ENCODE results near the gene MSRB1. TPM values are rescaled to one million over a fixed set of nuclear protein-coding genes. Genes with fewer than 3 reads are reported as not detected.

Gene MSRB1
- total and polyA plus RNA-seq, 2 donors (not counting 1 experiment from before 2014, with no cell fraction given): 8.5 to 17.5 TPM

- peaks cover 18% of the 10 kb centered on the region for H3K4me1 Mint-ChIP-seq
- H3K4me3 Mint-ChIP-seq: no peak overlapping the region
- Histone ChIP-seq H3K27ac (ENCODE audit: low read length in 2 of 2) (no peak overlapping the region), H3K9ac (ENCODE audit: low read length) (no peak overlapping the region), H3K4me2 (replicated peaks; ENCODE audit: low read depth, low read length, poor library complexity, severe bottlenecking) (no peak overlapping the region), H3K4me3 (ENCODE audit: control extremely low read depth in 1 of 5, extremely low read depth in 1 of 5, insufficient read depth in 1 of 5, low read depth in 2 of 5, low read length in 4 of 5) (no peak overlapping the region), H4K20me1 (ENCODE audit: control insufficient read depth, insufficient read depth, low read length, poor library complexity, severe bottlenecking) (peaks cover 20% of the 10 kb centered on the region), H3K27me3 (replicated peaks in 1 of 4; ENCODE audit: control extremely low read depth in 1 of 4, control insufficient read depth in 3 of 4, insufficient read depth in 4 of 4, low read length in 3 of 4) (peaks cover 0 to 65% (median 20%) of the 10 kb centered on the region in 4 experiments), H3K4me1 (ENCODE audit: control insufficient read depth in 2 of 2, insufficient read depth in 2 of 2, low read length in 2 of 2) (peaks cover 16 to 32% of the 10 kb centered on the region in 2 donors), H3K9me3 (ENCODE audit: control extremely low read depth in 1 of 3, control insufficient read depth in 2 of 3, insufficient read depth in 1 of 3, low read length in 2 of 3) (peaks cover 0 to 4% (median 0%) of the 10 kb centered on the region in 3 donors), H3K79me2 (ENCODE audit: control insufficient read depth, insufficient read depth, low read length) (peaks cover under 1% of the 10 kb centered on the region), H3K36me3 (replicated peaks in 1 of 2; ENCODE audit: control extremely low read depth in 1 of 2, control insufficient read depth in 1 of 2, extremely low read depth in 1 of 2, insufficient read depth in 2 of 2, low read length in 1 of 2) (peaks cover 0 to 32% of the 10 kb centered on the region in 2 experiments), H2AFZ (ENCODE audit: insufficient read depth, low read depth, low read length, poor library complexity, severe bottlenecking) (no peak overlapping the region)
- H3K27me3 Mint-ChIP-seq: peaks cover 6% of the 10 kb centered on the region
- ChIA-PET POLR2A (no interaction called here), CTCF (interaction anchor here (0.7 kb wide), 1 partner anchor 9 kb away, joined by 3 read pairs; the partner anchor contains the start of gene TBL3)
- 8% methylated on average over 45 of the region's 53 CpGs for WGBS (ENCODE audit: insufficient coverage)
- H3K9me3 Mint-ChIP-seq (ENCODE audit: insufficient read depth): no peaks in the 10 kb centered on the region
- ATAC-seq (ENCODE audit: low read depth): no peak
- intact Hi-C loops (cut with micrococcal nuclease): no loop called here
- TF ChIP-seq CTCF (IDR thresholded peaks at IDR 0.05) (no peak), EZH2 (IDR thresholded peaks at IDR 0.05; ENCODE audit: borderline replicate concordance, insufficient read depth, low read depth, low read length, poor library complexity, severe bottlenecking) (no peak)
- no peak for DNase-seq
- H3K27ac Mint-ChIP-seq: no peak overlapping the region
Observed at GRCh38 chr16:1980030-1980769, 37.2 kb upstream of the MSRB1 start.
